H1 (cell line): ENCODE data around the gene ENTREP1. TPM values are rescaled to one million over a fixed set of nuclear protein-coding genes. Genes with fewer than 3 reads are reported as not detected.

Experiments used
- KDM4A ChIP-seq: IDR thresholded peaks from one replicate; pipeline ENCODE4 v1.7.1; 2012; ENCODE audit warnings: low read depth, mild to moderate bottlenecking, moderate library complexity, low read length, inconsistent platforms; ENCODE audit not compliant: severe bottlenecking
- RNF2 ChIP-seq: fragments of 200-900, 300-1000 bp; sonication (generic); IDR thresholded peaks from 2 replicates; pipeline ENCODE4 v1.7.1; 2016; ENCODE audit warnings: borderline replicate concordance, low read depth, mild to moderate bottlenecking, antibody characterized with exemption, low read length; ENCODE audit not compliant: poor library complexity, severe bottlenecking; ENCODE audit errors: missing control alignments
- polyA plus RNA-seq, 7 experiments: library from polyadenylated mRNA; depleted of rRNA in 3 of 7; stranded (reverse) in 5 of 7; unstranded in 2 of 7; fragments of >200 nt in 5 of 7; fragments of 200-250 nt in 2 of 7; gene quantifications; 1 replicate in 5 of 7; 2 replicates in 1 of 7; 4 replicates in 1 of 7; pipeline versions ENCODE4 v1.2.1 to v1.2.3, GENCODE V29; 2011 to 2013; ENCODE audit warnings: missing spikeins in 2 of 7, mixed read lengths in 2 of 7
- total RNA-seq: library from RNA; stranded (reverse); fragmentation: NEBNext Ultra II Directional; extraction: Animal tissue kit (Norgen Biotek cat#: 25700); gene quantifications from 2 replicates; pipeline ENCODE4 v1.2.1, GENCODE V29; 2021

ENTREP1 gene
- total and polyA plus RNA-seq, 2 of the 8 experiments (the other 6 are each of a cell fraction or from before 2014, with no cell fraction given): 15.3 to 25.0 TPM

DNA sequence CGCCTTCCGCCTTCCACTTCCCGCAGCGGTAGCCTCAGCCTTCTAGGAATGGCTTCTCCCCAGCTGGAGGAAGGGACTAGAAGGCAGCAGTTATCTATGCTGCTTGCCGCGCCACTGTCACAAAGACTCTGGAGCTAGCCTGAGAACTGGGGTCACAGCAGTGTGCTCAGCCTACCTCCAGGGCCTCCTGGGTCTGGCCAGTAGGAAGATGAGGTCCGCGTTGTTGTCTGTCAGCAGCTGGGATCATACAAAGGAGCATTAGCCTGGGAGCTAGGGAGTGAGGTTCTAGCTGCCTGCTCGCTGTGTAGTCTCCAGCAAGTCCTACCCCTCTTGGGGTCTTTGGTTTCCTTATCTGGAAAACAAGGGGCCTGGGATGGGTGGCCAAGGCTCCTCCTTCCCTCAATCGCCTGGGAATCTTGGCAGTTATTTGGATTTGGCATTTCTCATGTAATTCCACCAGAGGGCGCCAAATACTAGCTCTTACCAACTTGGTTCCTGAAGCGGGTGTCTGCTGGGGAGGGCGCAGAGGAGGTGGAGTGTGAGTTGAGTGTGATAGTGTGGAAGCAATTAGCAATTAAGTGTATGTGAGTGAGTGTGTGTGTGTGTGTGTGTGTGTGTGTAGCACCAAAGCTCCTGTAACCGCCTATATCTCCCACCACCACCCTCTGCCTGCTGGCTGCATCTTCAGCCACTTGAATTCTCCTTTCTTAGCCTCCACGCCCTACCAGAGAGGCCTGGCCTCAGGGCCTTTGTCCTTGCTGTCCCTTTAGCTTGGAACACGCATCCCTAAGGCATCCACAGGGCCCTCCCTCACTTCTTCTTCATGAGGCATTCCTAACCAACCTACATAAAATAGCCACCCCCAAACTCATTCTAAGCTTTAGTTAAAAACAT, 97.1 kb downstream of the ENTREP1 start (continued):
- no peak for TF ChIP-seq KDM4A
- TF ChIP-seq RNF2: no peak
- TF ChIP-seq, all 59 proteins: peak for 5
